Transverse colon (tissue), 4 donors: ENCODE data around the gene OR10P1. TPM values are rescaled to one million over a fixed set of nuclear protein-coding genes. Genes with fewer than 3 reads are reported as not detected.

ENCODE experiments used
- DNase-seq: peaks from one replicate; pipeline ENCODE4 v3.0.0-alpha.2; 2019
- H3K27ac ChIP-seq, 4 donors: fragments of 200-600 bp; sonication (generic); 2 replicates each; pipeline ENCODE4 v1.5.1; 2016 to 2018; ENCODE audit warnings: inconsistent platforms in 4 of 4
- H3K27me3 ChIP-seq: fragments of 200-600 bp; sonication (generic); 2 replicates; pipeline ENCODE4 v1.5.1; 2017; ENCODE audit warnings: inconsistent platforms
- H3K36me3 ChIP-seq, 4 donors: fragments of 200-600 bp; sonication (generic); 2 replicates each; pipeline ENCODE4 v1.5.1; 2017 to 2019; ENCODE audit warnings: inconsistent platforms in 4 of 4
- H3K4me1 ChIP-seq, 4 donors: fragments of 200-600 bp; sonication (generic); 2 replicates each; pipeline ENCODE4 v1.5.1; 2017 to 2020; ENCODE audit warnings: inconsistent platforms in 4 of 4
- H3K4me3 ChIP-seq, 4 donors: fragments of 200-600 bp; sonication (generic); 1 replicate in 1 of 4; 2 replicates in 3 of 4; pipeline versions ENCODE4 v1.5.1 to v1.6.1; 2017 to 2019; ENCODE audit warnings: inconsistent platforms in 4 of 4
- H3K9me3 ChIP-seq, 2 donors: fragments of 200-600 bp; sonication (generic); 2 replicates each; pipeline ENCODE4 v1.5.1; 2017 to 2019; ENCODE audit warnings: inconsistent platforms in 2 of 2
- EP300 ChIP-seq: sonication (generic); formaldehyde crosslinking; IDR thresholded peaks from one replicate; pipeline ENCODE4 v1.6.1; 2017; ENCODE audit warnings: antibody characterized with exemption, low read depth
- POLR2A ChIP-seq: fragments of 450-650 bp; IDR thresholded peaks from one replicate; pipeline ENCODE4 v1.6.1; 2016; ENCODE audit warnings: antibody characterized with exemption, mild to moderate bottlenecking, moderate library complexity
- POLR2AphosphoS5 ChIP-seq, 3 donors: sonication (generic); formaldehyde crosslinking; IDR thresholded peaks; one replicate each; pipeline ENCODE4 v1.6.1; 2016; ENCODE audit warnings: antibody characterized with exemption in 3 of 3
- WGBS, 2 donors: methylation state at CpG; one replicate each; pipeline ENCODE4 v1.1.5; 2018; ENCODE audit warnings: low coverage in 1 of 2; 5-methylcytosine and 5-hydroxymethylcytosine counted together
- in situ Hi-C, 4 donors: fragments of 200-750 bp; cut with MboI; loops; one replicate each; pipeline versions ENCODE4 v1.15.0 to v1.15.1; 2017; ENCODE audit warnings: low sequenced_read_pairs in 3 of 4, low pct_ligation_motif_present in 1 of 4, low pct_unique_long_range_greater_than_20kb in 1 of 4
- intact Hi-C: fragments of 100-400 bp; cut with DNase I; formaldehyde crosslinking; loops from one replicate; pipeline ENCODE4 v1.15.1; 2023; ENCODE audit warnings: low total_unique reads
- total RNA-seq, 4 donors: library from RNA; depleted of rRNA; stranded (reverse); fragments of >200 nt; gene quantifications; one replicate each; pipeline ENCODE4 v1.1.0, GENCODE V29; 2016
- TF ChIP-seq, protein P1 (sequence below), 5 experiments: fragments of 200-600 bp in 3 of 5; fragments of 450-650 bp in 2 of 5; sonication (generic) in 3 of 5; IDR thresholded peaks; 1 replicate in 2 of 5; 2 replicates in 3 of 5; pipeline ENCODE4 v1.5.1; 2016 to 2017; ENCODE audit warnings: antibody characterized with exemption in 5 of 5, inconsistent platforms in 3 of 5, mild to moderate bottlenecking in 2 of 5, moderate library complexity in 1 of 5

Gene OR10P1
- total RNA-seq, 4 donors from 2014 or later: not detected

DNA sequence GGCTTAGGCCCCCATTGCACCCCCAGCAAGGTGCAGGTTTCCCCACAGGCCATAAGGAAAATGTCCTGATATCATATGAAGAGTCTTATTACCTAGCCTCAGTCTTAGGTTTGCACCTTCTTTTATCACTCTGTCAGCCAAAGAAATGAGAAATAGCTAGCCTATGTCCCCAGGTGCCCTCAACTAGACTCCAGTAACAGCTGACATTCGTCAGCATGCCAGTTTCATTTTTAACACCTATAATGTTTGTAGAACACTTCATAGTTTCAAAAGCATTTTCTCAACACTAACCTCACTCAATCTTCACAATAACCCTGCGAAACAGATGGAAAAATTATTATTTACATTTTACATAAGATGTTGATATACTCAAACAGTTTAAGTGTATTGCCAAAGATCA, 24.0 kb upstream of the OR10P1 start:
- H3K27ac ChIP-seq: no peak overlapping the region
- 78 to 79% methylated on average over 2 of the region's 2 CpGs for WGBS, 2 donors
- H3K9me3 ChIP-seq: peaks cover 0 to 8% of the 10 kb centered on the region in 2 donors
- intact Hi-C loops (no loop called here), in situ Hi-C loops (no loop called here)
- no peaks in the 10 kb centered on the region for H3K36me3 ChIP-seq
- no peak for DNase-seq
- TF ChIP-seq POLR2AphosphoS5 (IDR thresholded peaks at IDR 0.05) (no peak), POLR2A (no peak), EP300 (no peak)
- TF ChIP-seq, protein P1, sequence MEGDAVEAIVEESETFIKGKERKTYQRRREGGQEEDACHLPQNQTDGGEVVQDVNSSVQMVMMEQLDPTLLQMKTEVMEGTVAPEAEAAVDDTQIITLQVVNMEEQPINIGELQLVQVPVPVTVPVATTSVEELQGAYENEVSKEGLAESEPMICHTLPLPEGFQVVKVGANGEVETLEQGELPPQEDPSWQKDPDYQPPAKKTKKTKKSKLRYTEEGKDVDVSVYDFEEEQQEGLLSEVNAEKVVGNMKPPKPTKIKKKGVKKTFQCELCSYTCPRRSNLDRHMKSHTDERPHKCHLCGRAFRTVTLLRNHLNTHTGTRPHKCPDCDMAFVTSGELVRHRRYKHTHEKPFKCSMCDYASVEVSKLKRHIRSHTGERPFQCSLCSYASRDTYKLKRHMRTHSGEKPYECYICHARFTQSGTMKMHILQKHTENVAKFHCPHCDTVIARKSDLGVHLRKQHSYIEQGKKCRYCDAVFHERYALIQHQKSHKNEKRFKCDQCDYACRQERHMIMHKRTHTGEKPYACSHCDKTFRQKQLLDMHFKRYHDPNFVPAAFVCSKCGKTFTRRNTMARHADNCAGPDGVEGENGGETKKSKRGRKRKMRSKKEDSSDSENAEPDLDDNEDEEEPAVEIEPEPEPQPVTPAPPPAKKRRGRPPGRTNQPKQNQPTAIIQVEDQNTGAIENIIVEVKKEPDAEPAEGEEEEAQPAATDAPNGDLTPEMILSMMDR (IDR thresholded peaks at IDR 0.05): no peak
- no peak overlapping the region for H3K4me3 ChIP-seq
- peaks cover 0 to 5% (median 1%) of the 10 kb centered on the region in 4 donors for H3K4me1 ChIP-seq
- no peaks in the 10 kb centered on the region for H3K27me3 ChIP-seq

DNA sequence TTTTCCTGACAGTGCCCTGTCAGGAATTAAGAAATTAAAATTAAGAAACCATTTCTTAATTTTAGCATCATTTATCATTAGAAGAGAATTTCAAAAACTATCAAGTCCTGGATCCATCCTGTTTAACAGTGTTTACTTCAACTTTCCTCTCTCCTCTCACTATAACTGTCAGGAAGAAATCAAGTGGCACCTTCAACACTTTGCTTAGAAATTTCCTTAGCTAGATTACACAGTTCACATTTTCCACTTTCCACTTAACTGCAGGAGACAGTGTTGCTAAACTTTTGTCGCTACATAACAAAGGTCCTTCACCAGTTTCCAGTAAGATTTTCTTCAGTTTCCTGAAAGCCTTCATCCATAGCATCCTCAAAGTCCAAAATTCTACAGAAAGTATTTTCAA, 21.9 kb upstream of the OR10P1 start:
- WGBS, 2 donors: 98 to 100% methylated on average over 1 of the region's 1 CpG
- in situ Hi-C loops (no loop called here), intact Hi-C loops (no loop called here)
- H3K36me3 ChIP-seq: no peaks in the 10 kb centered on the region
- TF ChIP-seq EP300 (no peak), POLR2A (no peak), POLR2AphosphoS5 (IDR thresholded peaks at IDR 0.05) (no peak)
- TF ChIP-seq, protein P1 (IDR thresholded peaks at IDR 0.05): no peak
- DNase-seq: no peak
- no peak overlapping the region for H3K4me3 ChIP-seq
- H3K9me3 ChIP-seq: peaks cover 0 to 8% of the 10 kb centered on the region in 2 donors
- no peaks in the 10 kb centered on the region for H3K27me3 ChIP-seq
- H3K27ac ChIP-seq: no peak overlapping the region
- peaks cover 0 to 4% (median under 1%) of the 10 kb centered on the region in 4 donors for H3K4me1 ChIP-seq

GRCh38 chr12:55619354-55620138, 17.1 kb upstream of the OR10P1 start:
- intact Hi-C loops: loop anchor here (2.0 kb wide), 1 partner anchor 435 kb away; no protein-coding TSS in a partner anchor
- Histone ChIP-seq H3K9me3 (peaks cover 0 to 2% of the 10 kb centered on the region in 2 donors), H3K27ac (no peak overlapping the region), H3K36me3 (no peaks in the 10 kb centered on the region), H3K4me3 (no peak overlapping the region), H3K27me3 (peaks cover 7% of the 10 kb centered on the region), H3K4me1 (no peaks in the 10 kb centered on the region)
- TF ChIP-seq, protein P1 (IDR thresholded peaks at IDR 0.05): peak; percentile 77 to 87 (median 82)
- no peak for TF ChIP-seq POLR2AphosphoS5 (IDR thresholded peaks at IDR 0.05)
- no peak for TF ChIP-seq POLR2A
- peak; percentile 18 for DNase-seq
- 4 to 6% methylated on average over 4 to 6 of the region's 6 CpGs for WGBS, 2 donors
- in situ Hi-C loops: loop anchor here (5.0 to 10.0 kb wide), 3 partner anchors 422 to 435 kb away; no protein-coding TSS in a partner anchor

- in situ Hi-C loops: loop anchor here (5.0 to 10.0 kb wide), 3 partner anchors 427 to 439 kb away; no protein-coding TSS in a partner anchor
- H3K27ac ChIP-seq: no peak overlapping the region
These were observed 12.6 kb upstream of the OR10P1 start for GRCh38 chr12:55624056-55624455.

More at GRCh38 chr12:55624056-55624455, 12.6 kb upstream of the OR10P1 start:
- H3K36me3 ChIP-seq: no peaks in the 10 kb centered on the region
- no peak overlapping the region for H3K4me3 ChIP-seq
- peaks cover 7% of the 10 kb centered on the region for H3K27me3 ChIP-seq
- TF ChIP-seq POLR2AphosphoS5 (IDR thresholded peaks at IDR 0.05): no peak
- no peak for TF ChIP-seq POLR2A
- TF ChIP-seq, protein P1 (IDR thresholded peaks at IDR 0.05): no peak
- no peak for TF ChIP-seq EP300
- H3K9me3 ChIP-seq: no peaks in the 10 kb centered on the region
- H3K4me1 ChIP-seq: no peaks in the 10 kb centered on the region
- no peak for DNase-seq
- intact Hi-C loops: no loop called here
